MM.1S (cell line): ENCODE measurements around the gene CYTH4.

Source experiments
- DNase-seq: peaks from one replicate; pipeline ENCODE4 v3.0.0-alpha.2; 2015
- H2AFZ ChIP-seq: fragments of 300-600 bp; sonication (generic); 2 replicates; pipeline ENCODE4 v1.6.0; 2016; ENCODE audit warnings: antibody characterized with exemption, low read length
- H3F3A ChIP-seq: fragments of 300-600 bp; sonication (generic); 2 replicates; pipeline ENCODE4 v1.6.1; 2016; ENCODE audit warnings: mild to moderate bottlenecking, antibody characterized with exemption, low read length, moderate library complexity, mixed read lengths; ENCODE audit not compliant: insufficient read depth
- H3K27ac ChIP-seq: fragments of 300-600 bp; sonication (generic); 2 replicates; pipeline ENCODE4 v1.5.1; 2016; ENCODE audit warnings: mild to moderate bottlenecking, low read length
- H3K27me3 ChIP-seq: fragments of 300-600 bp; sonication (generic); replicated peaks from 2 replicates; pipeline ENCODE4 v1.6.0; 2016; ENCODE audit warnings: low read length; ENCODE audit not compliant: insufficient read depth
- H3K36me3 ChIP-seq: fragments of 300-600 bp; sonication (generic); replicated peaks from 2 replicates; pipeline ENCODE4 v1.6.1; 2016; ENCODE audit warnings: mild to moderate bottlenecking, low read length, mixed read lengths; ENCODE audit not compliant: insufficient read depth
- H3K4me1 ChIP-seq: fragments of 300-600 bp; sonication (generic); 2 replicates; pipeline ENCODE4 v1.6.1; 2016; ENCODE audit warnings: low read length, mixed read lengths
- H3K4me2 ChIP-seq: fragments of 300-600 bp; sonication (generic); 2 replicates; pipeline ENCODE4 v1.6.0; 2016; ENCODE audit warnings: low read depth, low read length
- H3K4me3 ChIP-seq: fragments of 300-600 bp; sonication (generic); 2 replicates; pipeline ENCODE4 v1.5.1; 2016; ENCODE audit warnings: low read length, mixed read lengths
- H3K79me2 ChIP-seq: fragments of 300-600 bp; sonication (generic); 2 replicates; pipeline ENCODE4 v1.6.1; 2016; ENCODE audit warnings: mixed run types, low read length, mixed read lengths
- H3K9ac ChIP-seq: fragments of 300-600 bp; sonication (generic); 2 replicates; pipeline ENCODE4 v1.6.1; 2016; ENCODE audit warnings: low read length, mixed read lengths
- H3K9me2 ChIP-seq: fragments of 300-600 bp; sonication (generic); replicated peaks from 2 replicates; pipeline ENCODE4 v1.6.1; 2016; ENCODE audit warnings: mild to moderate bottlenecking, low read length, mixed read lengths; ENCODE audit not compliant: insufficient read depth
- H3K9me3 ChIP-seq: fragments of 300-600 bp; sonication (generic); replicated peaks from 2 replicates; pipeline ENCODE4 v1.6.1; 2016; ENCODE audit warnings: mild to moderate bottlenecking, low read length, mixed read lengths; ENCODE audit not compliant: insufficient read depth
- H4K20me1 ChIP-seq: fragments of 300-600 bp; sonication (generic); 2 replicates; pipeline ENCODE4 v1.6.1; 2016; ENCODE audit warnings: mild to moderate bottlenecking, low read length, moderate library complexity, mixed read lengths; ENCODE audit not compliant: insufficient read depth
- CTCF ChIP-seq: fragments of 300-600 bp; sonication (generic); IDR thresholded peaks from 2 replicates; pipeline ENCODE4 v1.5.1; 2016; ENCODE audit warnings: antibody characterized with exemption, low read length, mixed read lengths
- EZH2 ChIP-seq: fragments of 300-600 bp; sonication (generic); optimal IDR thresholded peaks from 2 replicates; pipeline ENCODE3; 2017; ENCODE audit warnings: low read depth, mild to moderate bottlenecking, antibody characterized with exemption, low read length, mixed read lengths
- EZH2phosphoT487 ChIP-seq: fragments of 300-600 bp; sonication (generic); IDR thresholded peaks from 2 replicates; pipeline ENCODE4 v1.6.1; 2018; ENCODE audit warnings: antibody characterized with exemption, low read length

CYTH4 gene

GRCh38 chr22:37333724-37334460, 51.6 kb downstream of the CYTH4 start:
- Histone ChIP-seq H3K79me2 (no peaks in the 10 kb centered on the region), H3K9ac (no peak overlapping the region), H3K9me3 (no peaks in the 10 kb centered on the region), H3K27ac (no peak overlapping the region), H3F3A (no peaks in the 10 kb centered on the region), H3K9me2 (no peaks in the 10 kb centered on the region), H3K36me3 (no peaks in the 10 kb centered on the region), H3K4me1 (no peaks in the 10 kb centered on the region), H3K27me3 (peaks cover 98% of the 10 kb centered on the region), H2AFZ (no peak overlapping the region), H3K4me3 (no peak overlapping the region), H3K4me2 (no peak overlapping the region), H4K20me1 (no peaks in the 10 kb centered on the region)
- TF ChIP-seq EZH2 (peak; percentile 25), CTCF (no peak)
- DNase-seq: no peak

GRCh38 chr22:37334461-37334858, 52.2 kb downstream of the CYTH4 start:
- H4K20me1 ChIP-seq: no peaks in the 10 kb centered on the region
- no peak overlapping the region for H3K4me2 ChIP-seq
- H2AFZ ChIP-seq: no peak overlapping the region
- H3F3A ChIP-seq: no peaks in the 10 kb centered on the region
- H3K9me3 ChIP-seq: no peaks in the 10 kb centered on the region
- no peak overlapping the region for H3K27ac ChIP-seq
- H3K9me2 ChIP-seq: no peaks in the 10 kb centered on the region
- no peak for DNase-seq
- TF ChIP-seq EZH2phosphoT487 (no peak), CTCF (no peak), EZH2 (no peak)
- H3K4me3 ChIP-seq: no peak overlapping the region
- H3K79me2 ChIP-seq: no peaks in the 10 kb centered on the region
- H3K27me3 ChIP-seq: peaks cover 98% of the 10 kb centered on the region
- no peaks in the 10 kb centered on the region for H3K4me1 ChIP-seq
- H3K9ac ChIP-seq: no peak overlapping the region
- H3K36me3 ChIP-seq: no peaks in the 10 kb centered on the region

GRCh38 chr22:37334859-37335805, 52.8 kb downstream of the CYTH4 start:
- H3K27me3 ChIP-seq: peaks cover 99% of the 10 kb centered on the region
- H3K4me1 ChIP-seq: no peaks in the 10 kb centered on the region
- no peaks in the 10 kb centered on the region for H3K36me3 ChIP-seq
- no peaks in the 10 kb centered on the region for H3K79me2 ChIP-seq
- H3K9me3 ChIP-seq: no peaks in the 10 kb centered on the region
- TF ChIP-seq CTCF (no peak), EZH2phosphoT487 (no peak), EZH2 (no peak)
- DNase-seq: no peak
- no peak overlapping the region for H3K27ac ChIP-seq
- H3K4me3 ChIP-seq: no peak overlapping the region
- no peak overlapping the region for H3K9ac ChIP-seq
- no peaks in the 10 kb centered on the region for H3K9me2 ChIP-seq
- no peak overlapping the region for H3K4me2 ChIP-seq
- no peak overlapping the region for H2AFZ ChIP-seq
- no peaks in the 10 kb centered on the region for H3F3A ChIP-seq
- H4K20me1 ChIP-seq: no peaks in the 10 kb centered on the region
